ENCODE measurements around the gene TUNAR.

- TF ChIP-seq POLR2A (IDR thresholded peaks at IDR 0.05), result no peak
- TF ChIP-seq CTCF (IDR thresholded peaks at IDR 0.05), result no peak
Observed at GRCh38 chr14:95857275-95857674, 19.4 kb upstream of the TUNAR start.
